HepG2 (cell line): ENCODE results near the gene SLC22A7. TPM values are rescaled to one million over a fixed set of nuclear protein-coding genes. Genes with fewer than 3 reads are reported as not detected.

ENCODE experiments used
- ADNP ChIP-seq: sonication (generic); formaldehyde crosslinking; IDR thresholded peaks from 2 replicates; pipeline ENCODE4 v1.4.0; 2020; ENCODE audit warnings: missing genetic modification reagents
- AGO2 ChIP-seq: fragments of 200-400 bp; formaldehyde crosslinking; optimal IDR thresholded peaks from 2 replicates; pipeline ENCODE3; 2017; ENCODE audit warnings: mild to moderate bottlenecking, low read depth, low read length, moderate library complexity
- AKAP8 ChIP-seq: sonication (generic); formaldehyde crosslinking; IDR thresholded peaks from 2 replicates; pipeline ENCODE4 v1.5.1; 2020; ENCODE audit warnings: mild to moderate bottlenecking, missing genetic modification reagents
- CENPT ChIP-seq: sonication (generic); formaldehyde crosslinking; IDR thresholded peaks from 2 replicates; pipeline ENCODE4 v1.8.0; 2022; ENCODE audit warnings: low read depth, mild to moderate bottlenecking, moderate library complexity, missing genetic modification reagents
- CHD4 ChIP-seq: fragments of 200-600 bp; sonication (generic); IDR thresholded peaks from 2 replicates; pipeline ENCODE4 v1.7.0; 2017; ENCODE audit warnings: mild to moderate bottlenecking, low read length, borderline replicate concordance
- EED ChIP-seq: sonication (generic); formaldehyde crosslinking; IDR thresholded peaks from 2 replicates; pipeline ENCODE4 v1.5.0; 2020; ENCODE audit warnings: mild to moderate bottlenecking, missing genetic modification reagents
- HIVEP1 ChIP-seq: sonication (generic); formaldehyde crosslinking; IDR thresholded peaks from 2 replicates; pipeline ENCODE4 v1.4.0; 2020; ENCODE audit warnings: mild to moderate bottlenecking, missing genetic modification reagents
- ISL2 ChIP-seq: sonication (generic); formaldehyde crosslinking; IDR thresholded peaks from 2 replicates; pipeline ENCODE4 v1.5.0; 2020; ENCODE audit warnings: missing genetic modification reagents
- JUND ChIP-seq: sonication (generic); formaldehyde crosslinking; IDR thresholded peaks from 2 replicates; pipeline ENCODE4 v1.8.0; 2022; ENCODE audit warnings: mild to moderate bottlenecking, missing genetic modification reagents
- KDM1A ChIP-seq: IDR thresholded peaks from 2 replicates; pipeline ENCODE4 v1.6.1; 2016; ENCODE audit warnings: missing compliant biosample characterization
- MAFF ChIP-seq: IDR thresholded peaks from 2 replicates; pipeline ENCODE4 v1.6.1; 2011; ENCODE audit warnings: low read depth, low read length, improper control_type of control experiment
- MIXL1 ChIP-seq: IDR thresholded peaks from 2 replicates; pipeline ENCODE4 v1.6.1; 2016
- NONO ChIP-seq, 2 experiments: fragments of 450-650 bp in 1 of 2; sonication (generic) in 1 of 2; formaldehyde crosslinking in 1 of 2; IDR thresholded peaks in 1 of 2; conservative IDR thresholded peaks in 1 of 2; 2 replicates each; pipeline versions ENCODE4 v1.6.1 to v1.8.0; 2017 to 2022; ENCODE audit warnings: mild to moderate bottlenecking in 1 of 2, missing genetic modification reagents in 1 of 2, moderate library complexity in 1 of 2
- SNRNP70 ChIP-seq: fragments of 200-400 bp; formaldehyde crosslinking; IDR thresholded peaks from 2 replicates; pipeline ENCODE4 v1.6.1; 2017; ENCODE audit warnings: mild to moderate bottlenecking, low read depth, low read length, moderate library complexity
- SOX13 ChIP-seq, 3 experiments: fragments of 450-650 bp in 1 of 3; sonication (generic) in 1 of 3; formaldehyde crosslinking in 1 of 3; IDR thresholded peaks in 2 of 3; conservative IDR thresholded peaks in 1 of 3; 2 replicates each; pipeline versions ENCODE4 v1.5.0 to v1.6.1; 2016 to 2020; ENCODE audit warnings: antibody characterized with exemption in 1 of 3, mild to moderate bottlenecking in 1 of 3, missing compliant biosample characterization in 1 of 3, missing genetic modification reagents in 1 of 3, moderate library complexity in 1 of 3
- TRIM24 ChIP-seq: sonication (generic); formaldehyde crosslinking; IDR thresholded peaks from 2 replicates; pipeline ENCODE4 v1.8.0; 2022; ENCODE audit warnings: mild to moderate bottlenecking, missing genetic modification reagents
- ZMYM3 ChIP-seq: sonication (generic); formaldehyde crosslinking; IDR thresholded peaks from 2 replicates; pipeline ENCODE4 v1.5.1; 2020; ENCODE audit warnings: mild to moderate bottlenecking, missing genetic modification reagents
- ZNF367 ChIP-seq: sonication (generic); formaldehyde crosslinking; IDR thresholded peaks from 2 replicates; pipeline ENCODE4 v1.4.0; 2020; ENCODE audit warnings: missing genetic modification reagents, borderline replicate concordance
- ZNF629 ChIP-seq: sonication (generic); formaldehyde crosslinking; conservative IDR thresholded peaks from 2 replicates; pipeline ENCODE4 v1.5.0; 2020; ENCODE audit warnings: missing genetic modification reagents
- ZNF788 ChIP-seq: sonication (generic); formaldehyde crosslinking; IDR thresholded peaks from 2 replicates; pipeline ENCODE4 v1.5.0; 2020; ENCODE audit warnings: mild to moderate bottlenecking, missing genetic modification reagents, borderline replicate concordance
- ZNF83 ChIP-seq: sonication (generic); formaldehyde crosslinking; IDR thresholded peaks from 2 replicates; pipeline ENCODE4 v1.4.0; 2020; ENCODE audit warnings: missing genetic modification reagents, mild to moderate bottlenecking, borderline replicate concordance
- ZSCAN31 ChIP-seq: sonication (generic); formaldehyde crosslinking; IDR thresholded peaks from 2 replicates; pipeline ENCODE4 v1.5.0; 2020; ENCODE audit warnings: low read depth, mild to moderate bottlenecking, missing genetic modification reagents
- polyA plus RNA-seq, 8 experiments: library from polyadenylated mRNA; depleted of rRNA in 3 of 8; stranded (reverse) in 7 of 8; unstranded in 1 of 8; fragments of >200 nt; fragmentation: Illumina TruSeq in 4 of 8; extraction: Trizol in 4 of 8; gene quantifications; 2 replicates each; pipeline versions ENCODE4 v1.2.1 to v1.2.3, GENCODE V29; 2011 to 2016; ENCODE audit warnings: low read depth in 4 of 8, missing spikeins in 1 of 8, mixed read lengths in 1 of 8; ENCODE audit not compliant: insufficient read depth in 1 of 8
- total RNA-seq, 5 experiments: library from RNA; depleted of rRNA; stranded (reverse); fragments of >200 nt; fragmentation: Illumina TruSeq; extraction: Trizol; gene quantifications; 2 replicates each; pipeline ENCODE4 v1.2.3, GENCODE V29; 2016; ENCODE audit warnings: low read depth in 1 of 5
- TF ChIP-seq, protein P1 (sequence below): sonication (generic); formaldehyde crosslinking; IDR thresholded peaks from 2 replicates; pipeline ENCODE4 v1.5.0; 2020; ENCODE audit warnings: missing genetic modification reagents
- TF ChIP-seq, protein P2 (sequence below): sonication (generic); formaldehyde crosslinking; IDR thresholded peaks from 2 replicates; pipeline ENCODE4 v1.5.0; 2020; ENCODE audit warnings: missing genetic modification reagents
- TF ChIP-seq, protein P3 (sequence below): sonication (generic); formaldehyde crosslinking; IDR thresholded peaks from 2 replicates; pipeline ENCODE4 v1.5.0; 2020; ENCODE audit warnings: mild to moderate bottlenecking, missing genetic modification reagents
- TF ChIP-seq, protein P4 (sequence below): IDR thresholded peaks from 2 replicates; pipeline ENCODE4 v1.6.1; 2012; ENCODE audit warnings: inconsistent platforms

Gene SLC22A7
- total and polyA plus RNA-seq, 2 of the 13 experiments (the other 11 are each of a cell fraction or from before 2014, with no cell fraction given) = 5.3 to 22.6 TPM

DNA sequence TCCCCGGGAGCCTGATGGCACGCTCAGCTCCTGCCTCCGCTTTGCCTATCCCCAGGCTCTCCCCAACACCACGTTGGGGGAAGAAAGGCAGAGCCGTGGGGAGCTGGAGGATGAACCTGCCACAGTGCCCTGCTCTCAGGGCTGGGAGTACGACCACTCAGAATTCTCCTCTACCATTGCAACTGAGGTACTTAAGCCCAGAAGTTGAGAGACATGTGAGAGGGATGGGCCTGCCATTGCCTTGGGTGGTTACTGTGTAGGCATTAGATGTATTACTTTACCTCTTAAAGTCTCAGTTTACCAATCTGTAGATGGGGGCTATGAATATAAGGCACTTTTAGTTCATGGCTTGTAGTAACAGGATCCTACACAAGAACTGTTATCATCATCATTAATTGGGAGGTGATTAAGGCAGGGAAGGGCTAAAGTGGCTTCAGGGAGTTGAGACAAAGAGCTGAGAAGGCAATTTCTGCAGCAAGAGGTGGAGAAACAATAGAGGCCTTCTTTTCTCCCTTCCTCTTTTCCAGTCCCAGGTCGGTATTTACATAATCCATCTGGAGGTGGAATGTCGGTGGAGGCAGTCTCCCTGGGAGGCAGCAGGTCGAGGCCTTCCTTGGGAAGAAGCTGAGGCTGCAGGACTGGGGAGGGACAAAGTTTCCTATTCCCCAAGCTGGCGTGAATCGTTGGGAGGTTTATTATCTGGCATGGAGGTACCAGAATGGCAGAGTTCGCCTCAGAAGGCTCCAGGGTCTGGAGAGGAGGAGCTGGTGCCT is 691 bp downstream of the SLC22A7 start (continued):
- TF ChIP-seq JUND (CRISPR knock-in tag) (no peak), AGO2 (no peak), AKAP8 (CRISPR knock-in tag) (0 out of 2 replicates have a peak, but pooled peaks have one; percentile 48), ZNF367 (CRISPR knock-in tag) (0 out of 2 replicates have a peak, but pooled peaks have one; percentile 29), ADNP (CRISPR knock-in tag) (peak; percentile 54; the same call in 1 of the 2 replicates), CHD4 (peak; percentile 89; the same call in 1 of the 2 replicates), MIXL1 (no peak), SNRNP70 (no peak), ISL2 (CRISPR knock-in tag) (0 out of 2 replicates have a peak, but pooled peaks have one; percentile 6), SOX13 (IDR thresholded peaks at IDR 0.05) (no peak), SOX13 (CRISPR knock-in tag; conservative IDR thresholded peaks at IDR 0.05 in 1 of 2, IDR thresholded peaks at IDR 0.05 in 1 of 2) (peak in 1 of 2 experiments; percentile 53; a peak in 2 of 4 replicates), EED (CRISPR knock-in tag) (peak; percentile 24; the same call in 1 of the 2 replicates), HIVEP1 (CRISPR knock-in tag) (no peak), CENPT (0 out of 2 replicates have a peak, but pooled peaks have one; percentile 1), TRIM24 (0 out of 2 replicates have a peak, but pooled peaks have one; percentile 47), MAFF (peak; percentile 65), KDM1A (CRISPR knock-in tag) (peak; percentile 61; the same call in 1 of the 2 replicates), NONO (IDR thresholded peaks at IDR 0.05) (no peak), NONO (CRISPR knock-in tag; conservative IDR thresholded peaks at IDR 0.05) (peak; percentile 42), ZMYM3 (CRISPR knock-in tag) (peak; percentile 93), ZNF83 (CRISPR knock-in tag) (no peak), ZNF788 (CRISPR knock-in tag) (0 out of 2 replicates have a peak, but pooled peaks have one; percentile 17), ZSCAN31 (CRISPR knock-in tag) (0 out of 2 replicates have a peak, but pooled peaks have one; percentile 30), ZNF629 (CRISPR knock-in tag) (peak; percentile 99)
- TF ChIP-seq, protein P1, sequence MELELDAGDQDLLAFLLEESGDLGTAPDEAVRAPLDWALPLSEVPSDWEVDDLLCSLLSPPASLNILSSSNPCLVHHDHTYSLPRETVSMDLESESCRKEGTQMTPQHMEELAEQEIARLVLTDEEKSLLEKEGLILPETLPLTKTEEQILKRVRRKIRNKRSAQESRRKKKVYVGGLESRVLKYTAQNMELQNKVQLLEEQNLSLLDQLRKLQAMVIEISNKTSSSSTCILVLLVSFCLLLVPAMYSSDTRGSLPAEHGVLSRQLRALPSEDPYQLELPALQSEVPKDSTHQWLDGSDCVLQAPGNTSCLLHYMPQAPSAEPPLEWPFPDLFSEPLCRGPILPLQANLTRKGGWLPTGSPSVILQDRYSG (CRISPR knock-in tag) = no peak
- TF ChIP-seq, protein P2, sequence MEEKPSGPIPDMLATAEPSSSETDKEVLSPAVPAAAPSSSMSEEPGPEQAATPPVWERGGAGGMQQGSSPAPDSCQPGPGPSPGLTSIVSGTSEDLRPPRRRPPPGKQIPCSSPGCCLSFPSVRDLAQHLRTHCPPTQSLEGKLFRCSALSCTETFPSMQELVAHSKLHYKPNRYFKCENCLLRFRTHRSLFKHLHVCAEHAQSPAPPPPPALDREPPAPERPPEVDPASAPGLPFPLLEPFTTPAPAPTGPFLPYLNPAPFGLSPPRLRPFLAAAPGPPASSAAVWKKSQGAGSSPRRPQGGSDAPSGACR (CRISPR knock-in tag) = peak; percentile 9; the same call in 1 of the 2 replicates
- TF ChIP-seq, protein P3, sequence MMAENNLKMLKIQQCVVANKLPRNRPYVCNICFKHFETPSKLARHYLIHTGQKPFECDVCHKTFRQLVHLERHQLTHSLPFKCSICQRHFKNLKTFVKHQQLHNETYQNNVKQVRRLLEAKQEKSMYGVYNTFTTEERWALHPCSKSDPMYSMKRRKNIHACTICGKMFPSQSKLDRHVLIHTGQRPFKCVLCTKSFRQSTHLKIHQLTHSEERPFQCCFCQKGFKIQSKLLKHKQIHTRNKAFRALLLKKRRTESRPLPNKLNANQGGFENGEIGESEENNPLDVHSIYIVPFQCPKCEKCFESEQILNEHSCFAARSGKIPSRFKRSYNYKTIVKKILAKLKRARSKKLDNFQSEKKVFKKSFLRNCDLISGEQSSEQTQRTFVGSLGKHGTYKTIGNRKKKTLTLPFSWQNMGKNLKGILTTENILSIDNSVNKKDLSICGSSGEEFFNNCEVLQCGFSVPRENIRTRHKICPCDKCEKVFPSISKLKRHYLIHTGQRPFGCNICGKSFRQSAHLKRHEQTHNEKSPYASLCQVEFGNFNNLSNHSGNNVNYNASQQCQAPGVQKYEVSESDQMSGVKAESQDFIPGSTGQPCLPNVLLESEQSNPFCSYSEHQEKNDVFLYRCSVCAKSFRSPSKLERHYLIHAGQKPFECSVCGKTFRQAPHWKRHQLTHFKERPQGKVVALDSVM (CRISPR knock-in tag) = peak; percentile 95
- TF ChIP-seq, protein P4, sequence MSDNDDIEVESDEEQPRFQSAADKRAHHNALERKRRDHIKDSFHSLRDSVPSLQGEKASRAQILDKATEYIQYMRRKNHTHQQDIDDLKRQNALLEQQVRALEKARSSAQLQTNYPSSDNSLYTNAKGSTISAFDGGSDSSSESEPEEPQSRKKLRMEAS = peak; percentile 17; the same call in 1 of the 2 replicates
